NCI-H1092 (cell line): ENCODE data around the gene SLC38A10.

Experiments used
- DNase-seq: peaks from one replicate; lab custom pipeline; 2025; lab: John Stamatoyannopoulos, UW

SLC38A10 gene

DNA sequence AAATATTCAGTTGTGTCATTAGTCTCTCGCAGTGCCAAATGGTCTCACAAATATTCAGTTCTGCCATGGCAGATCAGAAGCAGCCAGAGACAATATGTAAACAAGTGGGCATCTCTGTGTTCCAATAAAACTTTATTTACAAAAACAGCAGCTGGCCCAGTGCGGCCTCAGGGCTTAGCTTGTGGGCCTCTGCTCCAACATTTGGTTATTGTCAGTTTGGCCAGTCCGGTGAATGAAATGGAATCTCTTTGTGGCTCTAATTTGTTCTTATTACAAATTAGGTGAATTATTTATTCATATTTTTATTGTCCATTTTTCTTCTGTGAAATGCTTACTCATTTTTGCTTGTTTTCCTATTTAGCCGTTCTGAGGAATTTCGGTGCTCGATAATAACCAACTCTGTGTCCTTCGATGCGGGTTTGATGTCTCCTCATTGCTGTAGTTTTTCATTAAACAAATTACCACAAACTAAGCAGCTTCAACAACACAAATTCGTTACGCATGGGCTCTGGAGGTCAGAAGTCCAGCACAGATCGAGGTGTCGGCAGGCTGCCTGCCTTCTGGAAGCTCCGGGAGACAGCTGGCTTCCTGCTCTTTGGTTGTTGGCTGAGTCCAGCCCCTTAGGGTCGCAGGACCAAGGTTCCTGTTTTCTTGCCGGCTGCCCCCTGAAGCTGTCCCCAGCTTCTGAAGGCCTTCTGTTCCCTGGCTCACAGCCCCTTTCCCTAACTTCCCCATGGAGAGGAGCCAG is 4.1 kb upstream of the SLC38A10 start:
- no peak for DNase-seq

DNA sequence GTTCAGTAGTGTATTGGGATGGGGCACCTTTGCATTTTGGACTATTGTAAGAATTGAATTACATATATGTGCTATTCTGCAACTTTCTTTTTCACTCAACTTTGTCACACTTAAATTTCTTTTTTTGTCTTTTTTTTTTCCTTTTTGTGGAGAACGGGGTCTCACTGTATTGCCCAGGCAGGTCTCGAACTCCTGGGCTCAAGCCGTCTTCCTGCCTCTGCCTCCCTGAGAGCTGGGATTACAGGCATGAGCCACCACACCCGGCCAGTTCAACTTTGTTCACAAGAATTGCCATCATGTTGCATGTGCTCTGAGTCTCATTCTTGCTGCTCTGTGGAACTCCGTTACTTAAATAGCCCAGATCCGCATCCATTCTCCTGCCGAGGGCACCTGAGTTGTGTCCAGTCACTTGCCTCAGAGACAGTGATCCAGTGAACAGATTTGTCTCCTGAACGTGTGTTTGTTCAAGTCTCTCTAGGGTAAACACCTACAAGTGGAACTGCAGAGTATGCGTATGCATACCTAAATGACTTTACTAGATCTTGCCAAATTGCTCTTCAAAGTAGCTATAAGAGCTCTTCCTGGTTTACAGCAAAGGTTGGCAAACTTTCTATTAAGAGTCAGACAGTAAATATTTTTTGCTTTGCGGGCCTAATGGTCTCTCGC is 3.4 kb upstream of the SLC38A10 start:
- DNase-seq: no peak

DNA sequence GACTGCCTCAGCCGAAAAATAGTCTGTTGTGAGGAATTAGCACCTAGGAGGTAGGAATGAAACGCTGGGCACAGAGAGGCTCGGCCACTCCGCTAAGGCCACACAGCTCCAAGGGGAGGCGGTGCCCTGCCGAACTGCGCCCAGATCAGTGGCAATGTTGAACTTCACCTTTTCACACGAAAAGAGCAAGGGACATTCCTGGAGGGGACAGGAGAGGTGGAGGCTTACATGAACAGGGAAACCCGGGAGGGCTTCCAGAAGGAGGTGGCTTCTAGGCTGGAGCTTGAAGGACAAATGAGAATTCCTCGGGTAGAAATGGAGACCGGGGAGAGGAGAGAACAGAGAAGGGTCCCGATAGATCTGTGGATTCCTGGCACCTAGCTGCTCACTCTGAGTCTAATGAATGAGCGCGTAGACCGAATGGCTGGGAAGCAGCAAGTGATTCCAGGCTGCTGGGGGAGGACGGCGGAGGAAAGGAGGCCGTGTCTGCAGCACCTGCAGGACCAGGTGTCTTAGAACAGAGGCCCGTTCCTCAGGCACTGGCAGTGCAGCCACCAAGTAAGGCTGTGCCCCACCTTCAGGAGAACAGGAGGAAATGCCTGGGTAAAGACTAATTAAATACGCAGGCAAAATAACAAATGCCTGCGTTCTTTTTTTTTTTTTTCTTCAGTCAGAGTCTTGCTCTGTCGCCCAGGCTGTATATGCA is 722 bp upstream of the SLC38A10 start:
- no peak for DNase-seq

DNA sequence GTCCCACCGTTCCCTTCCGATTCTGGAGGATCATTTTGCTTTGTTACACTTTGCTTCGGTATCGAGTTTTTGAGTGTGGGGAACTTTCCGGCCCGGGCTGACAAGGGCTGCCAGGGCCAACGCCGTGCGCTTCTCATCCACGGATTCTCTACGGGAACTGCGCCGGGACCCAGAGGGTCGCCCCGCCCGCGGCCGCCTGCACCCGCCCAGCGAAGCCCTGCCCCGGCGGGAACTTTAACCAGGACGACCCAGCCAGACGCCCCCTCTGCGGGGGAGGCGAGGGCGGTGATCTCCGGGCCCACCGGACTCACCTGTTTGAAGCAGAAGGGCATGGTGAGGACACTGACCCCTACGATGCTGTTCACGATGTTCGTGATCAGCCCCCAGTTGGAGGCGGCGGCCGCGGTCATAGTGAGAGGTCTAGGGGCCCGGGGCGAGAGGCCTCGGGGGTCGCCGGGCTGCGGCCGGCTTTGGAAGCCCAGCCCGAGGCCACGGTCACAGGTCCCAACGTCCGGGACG is 536 bp downstream of the SLC38A10 start:
- DNase-seq: no peak

DNA sequence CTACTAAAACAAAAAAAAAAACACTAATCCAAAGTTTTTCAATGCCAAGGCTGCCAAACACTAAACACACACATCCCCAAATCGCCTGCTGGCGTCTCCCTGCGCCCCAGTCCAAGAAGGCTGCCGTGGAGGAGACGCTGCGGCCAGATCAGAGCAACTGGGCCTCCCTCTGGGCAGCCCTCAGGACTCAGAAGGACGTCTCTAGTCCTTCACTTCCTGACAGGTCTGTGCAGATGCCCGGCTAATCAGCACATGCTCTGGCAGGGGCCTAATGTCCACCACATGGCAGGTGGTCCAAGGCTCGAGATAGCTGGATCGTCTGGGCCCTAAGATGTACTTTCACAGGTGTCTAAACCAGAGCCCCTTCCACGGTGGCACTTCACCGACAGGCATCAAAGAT is 2.7 kb downstream of the SLC38A10 start:
- DNase-seq: no peak

DNA sequence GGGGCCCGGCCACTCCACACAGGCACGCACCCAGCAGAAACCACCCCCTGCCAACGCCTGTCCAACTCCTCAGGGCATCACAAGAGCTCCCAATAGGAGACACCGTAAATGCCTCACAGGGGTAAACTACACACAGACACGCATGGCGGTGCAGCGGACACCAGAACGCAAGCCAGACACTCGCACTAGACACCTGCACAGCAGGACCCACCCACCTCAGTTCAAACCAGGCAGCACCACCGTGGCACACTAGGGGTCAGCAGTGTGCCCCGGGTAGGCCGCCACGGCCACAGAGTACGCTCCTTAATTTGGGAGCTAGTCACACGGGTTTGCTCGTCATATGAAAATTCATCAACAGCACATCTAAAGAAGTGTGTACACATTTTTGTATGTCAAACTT is 3.4 kb downstream of the SLC38A10 start:
- no peak for DNase-seq

DNA sequence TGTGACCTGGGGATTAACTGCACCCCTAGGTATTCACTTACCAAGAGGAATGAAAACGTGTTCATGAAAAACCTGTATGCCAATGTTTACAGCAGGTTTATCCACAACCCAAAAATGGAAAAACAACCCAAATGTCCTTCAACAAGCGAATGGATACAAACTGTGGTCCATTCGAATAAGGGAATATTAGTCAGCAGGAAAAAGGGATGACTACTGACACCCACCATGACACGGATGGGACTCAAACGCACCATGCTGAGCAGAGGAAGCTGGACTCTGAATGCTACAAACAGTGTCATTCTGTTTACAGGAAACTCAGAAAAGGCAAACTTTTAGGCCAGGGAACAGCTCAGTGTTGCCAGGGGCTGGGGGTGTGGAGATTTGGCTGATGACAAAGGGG is 4.9 kb downstream of the SLC38A10 start:
- DNase-seq: no peak

DNA sequence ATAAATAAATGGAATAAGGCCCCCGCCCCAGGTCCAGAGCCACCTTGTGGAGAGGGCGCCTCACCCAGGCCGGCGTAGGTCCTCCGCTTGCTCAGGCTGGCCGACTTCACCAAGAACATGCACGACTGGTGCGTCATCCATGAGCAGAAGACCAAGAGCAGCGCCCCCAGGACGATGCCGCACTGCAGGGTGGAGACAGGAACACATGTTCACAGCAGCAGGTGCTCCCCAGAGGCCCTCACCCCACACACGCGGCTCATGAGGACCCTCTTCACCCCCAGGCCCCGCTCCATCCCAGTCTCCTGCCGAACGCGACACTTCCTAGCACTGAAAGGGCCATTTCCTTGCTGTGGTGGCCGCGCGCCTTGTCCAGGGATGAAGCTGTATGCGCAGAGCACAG is 5.5 kb downstream of the SLC38A10 start:
- no peak for DNase-seq

DNA sequence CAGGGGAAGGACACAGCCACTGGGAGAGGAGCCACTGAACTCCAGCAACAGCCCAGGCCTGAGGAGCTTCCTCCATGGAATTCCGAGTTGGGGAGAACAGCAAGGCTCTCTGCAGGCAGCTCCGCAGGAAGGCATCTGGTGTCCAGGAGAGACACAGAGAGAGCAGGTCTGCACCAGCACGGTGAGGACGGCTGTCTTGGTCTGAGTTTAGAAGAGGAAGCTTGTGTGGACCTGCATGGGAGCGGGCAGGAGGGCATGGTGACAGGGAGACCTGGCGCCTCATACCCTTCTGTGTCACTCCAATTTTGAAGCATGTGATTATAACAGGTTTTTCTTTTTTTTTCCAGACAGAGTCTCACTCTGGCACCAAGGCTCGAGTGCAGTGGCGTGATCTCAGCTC is 6.4 kb downstream of the SLC38A10 start:
- DNase-seq: no peak

DNA sequence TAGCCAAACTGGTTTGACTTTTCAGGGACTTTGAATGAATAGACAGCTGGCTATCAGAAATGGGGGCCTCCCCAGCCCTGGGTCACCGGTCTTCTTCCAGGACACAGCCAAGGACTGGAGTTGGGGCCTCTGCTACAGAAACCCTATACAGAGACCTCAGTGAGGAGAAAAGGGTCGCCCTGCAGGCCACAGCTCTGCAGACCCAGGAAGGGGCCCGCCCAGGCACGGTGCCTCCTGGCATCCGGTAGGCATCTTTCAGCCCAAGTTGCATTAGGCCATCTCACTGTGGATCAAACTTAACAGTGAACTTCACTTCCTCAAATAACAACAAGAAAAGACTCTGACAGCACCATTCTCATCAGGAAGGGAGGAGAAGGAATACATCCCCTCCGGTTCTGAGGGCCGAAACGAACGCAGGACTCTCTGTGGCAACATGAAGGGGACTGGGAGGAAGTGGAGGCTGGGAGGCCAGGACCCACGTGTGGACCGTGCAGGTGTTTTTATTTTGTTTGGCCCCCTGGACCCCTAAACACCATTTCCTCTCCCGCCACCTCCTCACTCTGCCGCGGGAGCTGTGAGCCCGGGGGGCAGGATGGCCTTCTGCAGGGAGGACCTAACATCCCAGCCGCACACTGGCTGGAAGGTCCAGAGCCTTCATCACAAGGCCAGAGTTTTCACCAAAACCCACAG is 7.2 kb downstream of the SLC38A10 start:
- no peak for DNase-seq

DNA sequence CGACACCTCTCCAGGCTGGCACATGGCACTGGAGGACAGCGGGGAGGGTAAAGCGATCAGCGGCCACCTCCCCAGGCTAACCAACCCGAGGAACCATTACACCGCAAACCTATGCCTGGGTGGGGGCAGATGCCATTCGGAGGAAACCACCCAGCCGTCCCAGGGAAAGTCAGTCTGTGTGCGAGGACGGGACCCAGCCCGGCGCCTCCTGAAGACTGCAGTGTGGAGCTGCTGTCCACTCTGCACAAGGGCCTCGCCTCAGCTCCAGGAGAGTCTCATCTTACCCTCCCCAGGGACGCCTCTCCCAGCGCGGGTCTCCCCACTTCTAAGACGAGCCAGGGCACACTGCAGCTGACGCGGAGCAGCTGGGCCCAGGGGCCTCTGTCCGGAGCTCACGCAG is 8.0 kb downstream of the SLC38A10 start:
- no peak for DNase-seq

DNA sequence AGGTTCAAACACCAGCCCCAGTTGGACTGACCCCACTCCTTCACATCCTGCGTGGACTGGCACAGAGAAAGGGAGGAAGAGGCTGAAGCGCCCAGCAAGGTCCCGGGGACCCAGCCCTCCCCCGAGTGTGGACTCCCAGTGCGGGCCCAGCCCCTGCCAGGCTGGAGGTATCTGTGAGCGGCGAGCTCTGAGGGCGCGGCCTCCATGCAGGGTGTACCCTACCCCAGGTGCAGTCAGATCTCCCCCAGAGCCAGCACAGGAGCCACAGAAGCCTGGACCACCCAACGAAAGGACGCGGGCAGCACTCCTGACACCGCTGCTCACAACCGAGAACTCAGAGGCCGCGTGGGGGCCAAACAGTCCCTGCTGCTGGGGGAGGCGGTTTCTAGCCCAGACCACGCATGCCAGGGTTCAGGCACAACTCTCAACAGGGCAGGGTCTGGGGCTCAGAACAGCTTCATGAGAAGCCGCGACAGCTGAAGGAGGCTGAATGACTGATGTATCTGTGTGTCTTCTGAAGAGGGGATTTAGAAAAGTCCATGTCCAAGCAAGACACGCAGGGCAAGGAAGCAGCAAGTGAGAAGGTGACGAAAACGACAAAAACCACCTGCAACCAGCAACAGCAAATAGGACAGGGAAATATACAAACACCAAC is 8.5 kb downstream of the SLC38A10 start:
- no peak for DNase-seq

DNA sequence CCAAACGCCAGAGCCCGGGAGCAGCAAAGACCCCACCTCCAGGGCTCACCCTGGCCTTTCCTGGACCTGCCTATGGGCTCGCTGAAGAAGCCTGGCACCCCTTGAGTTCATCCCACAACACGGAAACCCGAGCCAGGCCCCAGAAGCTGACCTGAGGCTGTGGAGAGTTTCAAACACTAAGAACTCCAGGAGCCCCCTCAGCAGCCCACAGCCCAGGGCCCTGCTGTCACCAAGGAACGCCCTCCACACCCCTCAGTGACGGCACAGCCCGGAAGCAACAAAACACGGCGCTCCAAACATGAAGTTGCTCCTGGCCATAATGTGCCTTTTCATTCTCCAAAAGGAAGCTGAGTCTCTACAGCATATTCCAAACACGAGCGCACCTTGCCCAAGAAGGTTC is 9.2 kb downstream of the SLC38A10 start:
- no peak for DNase-seq

DNA sequence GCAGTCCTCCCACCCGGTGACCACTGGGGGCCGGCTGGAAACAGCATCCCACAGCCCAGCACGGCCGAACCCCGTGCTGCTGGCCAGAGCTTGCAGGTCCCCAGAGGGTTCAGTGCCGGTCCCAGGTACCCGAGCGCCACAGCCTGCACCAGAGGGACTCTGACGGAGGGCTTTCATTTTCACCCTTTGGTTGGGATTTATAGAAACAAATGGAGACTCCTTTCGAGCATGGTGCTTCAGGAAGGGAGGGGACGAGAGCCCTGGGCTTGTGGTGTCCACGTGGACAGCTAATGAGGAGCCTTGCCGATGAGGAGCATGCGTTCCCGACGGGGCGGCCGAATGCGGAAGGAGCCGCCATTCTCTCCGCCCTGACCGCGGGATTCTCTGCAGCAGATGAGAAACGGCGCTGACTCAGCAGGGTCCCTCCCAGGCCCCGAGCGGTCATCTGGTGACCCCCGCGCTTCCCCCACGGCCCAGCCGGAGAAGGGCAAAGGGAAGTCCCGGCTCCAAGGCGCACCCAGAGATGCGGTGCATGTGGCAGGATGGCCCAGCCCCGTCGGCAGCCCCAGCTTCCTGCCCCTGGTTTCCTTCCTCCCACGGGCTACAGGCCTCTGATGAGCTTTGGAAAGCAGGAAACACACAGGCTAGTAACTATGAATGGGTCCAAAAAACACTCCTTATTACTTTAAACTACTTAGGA is 9.8 kb downstream of the SLC38A10 start:
- DNase-seq: no peak

DNA sequence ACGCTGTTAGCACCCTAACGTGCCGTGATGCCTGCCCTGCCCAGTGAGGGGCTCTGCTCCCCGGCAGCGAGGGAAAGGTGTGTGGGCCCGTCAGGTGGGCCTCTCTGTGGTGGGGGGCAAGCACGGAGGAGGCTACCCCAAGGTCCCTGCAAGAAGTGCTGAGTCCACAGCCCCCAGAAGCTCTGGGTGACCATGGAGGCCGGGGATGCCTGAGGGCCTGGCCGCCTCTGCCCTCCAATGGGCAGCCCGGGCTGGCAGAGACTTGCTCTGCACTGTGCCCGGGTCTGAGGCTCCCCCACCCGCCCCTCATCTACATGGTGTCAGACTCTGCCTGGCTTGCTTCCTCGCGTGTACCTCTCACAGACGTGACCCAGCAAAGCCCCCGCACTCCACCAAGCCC is 12.2 kb downstream of the SLC38A10 start:
- DNase-seq: no peak

DNA sequence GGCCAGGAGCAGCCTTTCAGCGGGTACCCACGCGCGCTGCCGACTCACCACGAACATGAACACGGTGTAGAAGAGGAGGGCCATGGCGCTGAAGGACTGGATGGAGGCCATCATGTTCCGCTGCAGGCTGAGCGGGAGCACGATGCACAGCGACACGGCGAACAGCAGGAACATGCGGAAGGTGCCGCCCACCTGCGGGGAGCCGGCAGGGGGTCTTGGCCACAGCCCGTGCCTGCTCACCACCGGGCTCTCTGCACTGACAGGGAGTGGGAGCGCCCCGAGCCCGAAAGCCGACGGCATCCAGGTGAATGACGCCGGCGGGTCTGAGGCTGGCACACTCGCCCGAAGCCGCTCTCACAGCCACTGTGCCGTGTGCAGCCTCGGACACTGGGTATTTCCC is 13.0 kb downstream of the SLC38A10 start:
- no peak for DNase-seq

DNA sequence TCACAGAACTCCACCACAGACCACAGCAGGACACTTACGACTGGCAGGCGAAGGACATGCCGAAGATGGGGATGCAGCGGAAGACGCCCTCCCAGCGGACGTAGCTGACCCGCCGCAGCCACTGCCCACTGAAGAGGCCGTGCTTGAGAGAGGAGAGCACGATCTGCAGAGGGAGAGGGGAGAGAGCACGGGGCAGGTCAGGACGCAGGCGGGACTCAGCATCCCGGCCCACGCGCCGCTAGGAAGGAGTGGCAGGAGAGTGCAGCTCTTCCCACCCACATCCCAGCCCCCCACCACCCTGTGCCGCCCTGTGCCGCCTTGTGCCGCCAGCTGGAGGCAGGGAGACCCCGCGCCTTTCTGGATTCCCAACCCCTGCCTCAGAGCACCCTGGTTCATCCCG is 14.5 kb downstream of the SLC38A10 start:
- DNase-seq: no peak

DNA sequence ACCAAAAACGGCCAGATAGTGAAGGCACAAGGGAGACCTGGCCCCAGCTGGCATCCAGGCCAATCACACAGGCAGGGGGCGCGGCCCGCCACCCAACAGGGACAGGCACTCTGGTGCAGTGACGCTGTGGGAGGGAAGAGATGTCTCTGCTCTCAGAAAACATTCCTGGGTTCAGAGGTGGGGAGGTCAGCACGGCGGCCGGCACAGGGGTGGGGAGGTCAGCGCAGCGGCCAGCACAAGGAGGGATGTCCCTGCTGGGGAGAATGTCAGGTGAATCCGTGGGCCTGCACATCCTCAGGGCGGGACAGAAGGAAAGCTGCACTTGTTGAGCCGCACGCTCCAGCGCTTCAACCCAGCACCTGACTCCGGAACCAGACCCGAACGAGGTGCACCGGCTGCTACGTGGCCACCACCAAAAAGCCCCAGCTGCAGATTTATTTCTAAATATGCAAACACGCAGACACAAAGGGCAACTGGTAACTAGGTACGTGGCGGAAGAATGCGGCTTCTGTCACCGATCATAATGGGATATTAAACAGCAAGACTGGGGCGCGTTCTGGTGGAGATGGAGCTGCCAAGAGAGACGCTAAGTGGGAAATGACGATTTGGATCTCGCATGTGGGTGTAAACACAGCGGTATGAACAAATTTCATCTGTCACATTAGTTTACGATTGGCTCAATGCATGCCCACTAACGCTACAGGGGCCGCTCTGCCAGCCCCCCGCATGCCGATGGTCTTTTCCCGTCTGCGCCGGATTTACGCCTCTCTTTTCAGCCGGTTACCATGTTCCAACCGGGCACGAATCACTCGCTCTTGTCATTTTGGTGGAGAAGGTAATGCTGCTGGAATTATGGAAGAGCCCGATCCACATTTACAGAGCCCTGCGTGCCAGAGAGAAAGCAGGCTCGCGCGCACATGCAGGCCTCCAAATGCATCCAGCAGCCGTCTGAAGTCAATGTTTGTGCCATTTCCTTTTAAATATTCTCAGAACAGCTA is 15.5 kb downstream of the SLC38A10 start:
- DNase-seq: no peak

DNA sequence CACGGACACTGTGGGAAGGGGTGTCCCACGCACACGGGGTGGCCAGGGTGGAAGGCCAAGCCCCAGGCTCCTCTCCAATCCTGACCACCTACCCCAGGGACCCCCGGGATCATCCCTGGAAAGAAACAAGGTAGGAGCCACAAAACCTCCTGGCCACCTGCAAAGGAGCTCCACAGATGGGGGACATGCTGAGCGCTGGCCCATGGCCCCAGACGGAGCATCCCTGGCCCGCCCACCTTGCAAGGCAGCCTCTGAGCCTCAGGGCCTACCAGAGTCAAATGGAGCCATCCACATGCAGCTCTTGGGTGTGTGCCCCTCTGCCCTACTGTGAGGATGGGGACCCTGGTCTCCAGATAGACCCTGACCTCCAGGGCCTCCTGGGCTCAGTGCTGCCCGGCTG is 16.3 kb downstream of the SLC38A10 start:
- DNase-seq: no peak
